ENCODE results near the gene SEC22A. TPM values are rescaled to one million over a fixed set of nuclear protein-coding genes. Genes with fewer than 3 reads are reported as not detected.

SEC22A gene
- total RNA-seq, 3 donors from 2014 or later (not counting 1 experiment from before 2014, with no cell fraction given) = 16.4 to 21.2 (median 17.0) TPM

DNA sequence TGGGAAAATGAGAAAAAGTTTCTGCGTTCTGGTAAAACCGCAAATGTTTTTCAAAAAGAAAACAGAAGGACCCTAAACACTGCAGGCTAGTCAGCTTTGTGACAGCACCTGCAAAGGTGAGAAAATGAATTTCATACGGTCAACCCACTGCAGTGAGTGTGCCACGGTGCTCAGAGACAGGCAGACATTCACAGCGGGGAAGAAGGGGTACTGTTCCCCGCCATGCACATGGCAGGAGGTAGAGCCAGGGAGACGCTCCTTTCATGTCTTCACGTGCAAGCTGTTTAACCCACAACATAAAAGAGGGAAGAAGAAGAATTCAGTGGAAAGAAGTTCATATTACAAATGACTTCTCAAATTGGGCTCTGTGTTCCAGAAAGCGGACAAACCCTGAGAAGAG lies 109.5 kb downstream of the SEC22A start:
- Mint-ChIP-seq H3K36me3 (no peaks in the 10 kb centered on the region), H3K4me1 (no peaks in the 10 kb centered on the region), H3K9me3 (no peaks in the 10 kb centered on the region), H3K27me3 (ENCODE audit: low read depth in 2 of 2) (peaks cover 8 to 24% of the 10 kb centered on the region in 2 donors), H3K4me3 (no peak overlapping the region), H3K27ac (no peak overlapping the region)
- no peaks in the 10 kb centered on the region for H3K9me3 ChIP-seq (ENCODE audit: control insufficient read depth, insufficient read depth, low read length)
- TF ChIP-seq, protein P1, sequence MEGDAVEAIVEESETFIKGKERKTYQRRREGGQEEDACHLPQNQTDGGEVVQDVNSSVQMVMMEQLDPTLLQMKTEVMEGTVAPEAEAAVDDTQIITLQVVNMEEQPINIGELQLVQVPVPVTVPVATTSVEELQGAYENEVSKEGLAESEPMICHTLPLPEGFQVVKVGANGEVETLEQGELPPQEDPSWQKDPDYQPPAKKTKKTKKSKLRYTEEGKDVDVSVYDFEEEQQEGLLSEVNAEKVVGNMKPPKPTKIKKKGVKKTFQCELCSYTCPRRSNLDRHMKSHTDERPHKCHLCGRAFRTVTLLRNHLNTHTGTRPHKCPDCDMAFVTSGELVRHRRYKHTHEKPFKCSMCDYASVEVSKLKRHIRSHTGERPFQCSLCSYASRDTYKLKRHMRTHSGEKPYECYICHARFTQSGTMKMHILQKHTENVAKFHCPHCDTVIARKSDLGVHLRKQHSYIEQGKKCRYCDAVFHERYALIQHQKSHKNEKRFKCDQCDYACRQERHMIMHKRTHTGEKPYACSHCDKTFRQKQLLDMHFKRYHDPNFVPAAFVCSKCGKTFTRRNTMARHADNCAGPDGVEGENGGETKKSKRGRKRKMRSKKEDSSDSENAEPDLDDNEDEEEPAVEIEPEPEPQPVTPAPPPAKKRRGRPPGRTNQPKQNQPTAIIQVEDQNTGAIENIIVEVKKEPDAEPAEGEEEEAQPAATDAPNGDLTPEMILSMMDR (IDR thresholded peaks at IDR 0.05) = no peak
- no peaks in the 10 kb centered on the region for H3K36me3 ChIP-seq (ENCODE audit: control insufficient read depth, insufficient read depth, low read length)
- no peaks in the 10 kb centered on the region for H3K4me1 ChIP-seq (ENCODE audit: control insufficient read depth, insufficient read depth, low read length)
- intact Hi-C loops (cut with micrococcal nuclease) = no loop called here
- H3K27ac ChIP-seq (ENCODE audit: low read length) = no peak overlapping the region
- no peak overlapping the region for H3K4me3 ChIP-seq (ENCODE audit: low read length)
- ATAC-seq (no peak), DNase-seq (no peak)
- 88% methylated on average over 7 of the region's 9 CpGs for WGBS (ENCODE audit: insufficient coverage)
- H3K27me3 ChIP-seq (ENCODE audit: control insufficient read depth, insufficient read depth, low read length) = no peaks in the 10 kb centered on the region

DNA sequence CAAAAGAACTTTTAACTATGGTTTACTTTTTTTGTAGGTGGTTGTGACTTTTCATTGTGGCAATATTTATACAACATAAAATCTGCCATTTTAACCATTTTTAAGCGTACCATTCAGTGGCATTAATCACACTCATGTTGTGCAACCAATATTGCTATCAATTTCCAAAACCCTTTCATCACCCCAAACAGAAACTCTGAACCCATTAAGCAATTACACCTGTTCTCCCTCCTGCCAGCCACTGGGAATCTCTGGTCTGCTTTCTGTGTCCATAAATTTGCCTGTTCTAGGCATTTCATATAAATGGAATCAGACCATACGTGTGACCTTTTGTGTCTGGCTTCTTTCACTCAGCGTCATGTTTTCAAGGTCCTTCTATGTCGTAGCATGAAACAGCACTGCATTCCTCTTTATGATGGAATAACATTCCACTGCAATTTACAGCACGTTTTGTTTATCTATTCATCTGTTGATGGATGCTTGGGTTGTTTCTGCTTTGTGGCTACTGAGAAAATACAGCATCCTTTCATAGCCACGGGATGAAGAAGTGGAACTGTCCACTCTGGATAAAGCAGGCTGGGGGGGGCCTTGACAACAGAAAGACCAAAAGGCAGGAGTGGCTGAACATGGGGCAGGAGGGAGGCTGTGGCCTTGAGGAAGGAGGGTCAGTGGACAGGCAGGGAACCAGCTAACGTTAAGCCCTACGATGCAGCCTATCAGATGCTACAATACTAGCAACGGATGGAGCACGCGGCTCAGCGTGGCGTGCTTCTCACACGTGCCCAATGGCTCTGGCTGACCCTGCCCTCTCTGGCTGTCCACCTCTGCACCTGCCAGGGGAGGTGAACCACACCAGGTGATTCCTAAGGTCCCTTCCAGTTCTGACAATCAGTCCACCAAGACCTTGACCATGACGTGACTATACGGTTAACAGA lies 110.9 kb downstream of the SEC22A start:
- no peak overlapping the region for H3K4me3 Mint-ChIP-seq
- Histone ChIP-seq H3K36me3 (ENCODE audit: control insufficient read depth, insufficient read depth, low read length) (no peaks in the 10 kb centered on the region), H3K4me3 (ENCODE audit: low read length) (no peak overlapping the region), H3K27ac (ENCODE audit: low read length) (no peak overlapping the region), H3K9me3 (ENCODE audit: control insufficient read depth, insufficient read depth, low read length) (no peaks in the 10 kb centered on the region), H3K4me1 (ENCODE audit: control insufficient read depth, insufficient read depth, low read length) (no peaks in the 10 kb centered on the region), H3K27me3 (ENCODE audit: control insufficient read depth, insufficient read depth, low read length) (no peaks in the 10 kb centered on the region)
- no peaks in the 10 kb centered on the region for H3K4me1 Mint-ChIP-seq
- H3K27me3 Mint-ChIP-seq (ENCODE audit: low read depth in 2 of 2) = peaks cover 4 to 28% of the 10 kb centered on the region in 2 donors
- intact Hi-C loops (cut with micrococcal nuclease) = no loop called here
- H3K27ac Mint-ChIP-seq = no peak overlapping the region
- WGBS (ENCODE audit: insufficient coverage) = 89% methylated on average over 15 of the region's 16 CpGs
- no peak for ATAC-seq
- TF ChIP-seq, protein P1 (IDR thresholded peaks at IDR 0.05) = no peak
- DNase-seq = no peak
- H3K36me3 Mint-ChIP-seq = no peaks in the 10 kb centered on the region
- H3K9me3 Mint-ChIP-seq = no peaks in the 10 kb centered on the region

DNA sequence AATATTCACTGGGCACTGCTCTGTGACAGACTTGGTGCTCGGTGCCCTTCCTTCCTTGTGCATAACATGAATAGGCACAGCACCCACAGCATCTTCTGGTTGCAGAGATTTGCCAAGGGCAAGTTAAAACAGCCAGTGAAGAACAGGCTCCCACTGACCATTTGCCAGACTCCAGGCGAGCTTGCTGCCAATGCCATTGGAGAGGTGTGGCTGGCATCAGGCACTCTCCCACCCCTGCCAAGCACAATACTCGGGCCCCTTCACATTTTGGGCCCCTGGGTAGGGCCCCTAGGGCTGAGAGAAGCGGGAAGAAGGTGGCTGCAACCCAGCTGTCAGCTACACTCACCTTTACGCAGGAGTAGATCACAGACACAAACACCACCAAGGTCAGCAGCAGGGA lies 112.1 kb downstream of the SEC22A start:
- TF ChIP-seq, protein P1 (IDR thresholded peaks at IDR 0.05) = no peak
- H3K4me1 ChIP-seq (ENCODE audit: control insufficient read depth, insufficient read depth, low read length) = no peaks in the 10 kb centered on the region
- no peak for DNase-seq

More for the DNA sequence above, 112.1 kb downstream of the SEC22A start:
- Histone ChIP-seq H3K9me3 (ENCODE audit: control insufficient read depth, insufficient read depth, low read length) (no peaks in the 10 kb centered on the region), H3K27me3 (ENCODE audit: control insufficient read depth, insufficient read depth, low read length) (no peaks in the 10 kb centered on the region), H3K36me3 (ENCODE audit: control insufficient read depth, insufficient read depth, low read length) (no peaks in the 10 kb centered on the region), H3K27ac (ENCODE audit: low read length) (no peak overlapping the region), H3K4me3 (ENCODE audit: low read length) (no peak overlapping the region)
- no peak overlapping the region for H3K27ac Mint-ChIP-seq
- 69% methylated on average over 5 of the region's 5 CpGs for WGBS (ENCODE audit: insufficient coverage)
- no peaks in the 10 kb centered on the region for H3K4me1 Mint-ChIP-seq
- no peaks in the 10 kb centered on the region for H3K9me3 Mint-ChIP-seq
- H3K4me3 Mint-ChIP-seq = no peak overlapping the region
- no peaks in the 10 kb centered on the region for H3K36me3 Mint-ChIP-seq
- intact Hi-C loops (cut with micrococcal nuclease) = no loop called here
- no peak for ATAC-seq
- peaks cover 4 to 28% of the 10 kb centered on the region in 2 donors for H3K27me3 Mint-ChIP-seq (ENCODE audit: low read depth in 2 of 2)
